ENCODE measurements around the gene SH3GL2.

DNA sequence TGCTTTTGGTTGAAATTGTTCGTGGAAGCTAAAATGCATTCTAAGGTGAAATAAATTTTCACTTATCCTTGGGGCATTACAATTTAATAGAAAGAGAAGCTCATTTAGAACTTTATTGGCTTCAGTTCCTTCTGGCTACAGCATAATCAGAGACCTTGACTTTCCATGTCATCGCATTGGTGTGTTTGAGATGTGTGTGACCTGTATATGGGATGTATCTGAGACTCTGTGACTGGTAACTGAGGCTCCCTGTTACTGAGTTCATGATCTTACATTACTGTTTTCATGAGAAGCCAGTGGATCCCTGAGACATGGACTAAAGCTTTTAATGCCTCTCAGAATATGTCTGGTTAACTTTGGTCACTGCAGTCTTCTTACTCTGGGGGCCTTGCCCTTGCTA is 32.5 kb downstream of the SH3GL2 start:
- TF ChIP-seq, protein P1, sequence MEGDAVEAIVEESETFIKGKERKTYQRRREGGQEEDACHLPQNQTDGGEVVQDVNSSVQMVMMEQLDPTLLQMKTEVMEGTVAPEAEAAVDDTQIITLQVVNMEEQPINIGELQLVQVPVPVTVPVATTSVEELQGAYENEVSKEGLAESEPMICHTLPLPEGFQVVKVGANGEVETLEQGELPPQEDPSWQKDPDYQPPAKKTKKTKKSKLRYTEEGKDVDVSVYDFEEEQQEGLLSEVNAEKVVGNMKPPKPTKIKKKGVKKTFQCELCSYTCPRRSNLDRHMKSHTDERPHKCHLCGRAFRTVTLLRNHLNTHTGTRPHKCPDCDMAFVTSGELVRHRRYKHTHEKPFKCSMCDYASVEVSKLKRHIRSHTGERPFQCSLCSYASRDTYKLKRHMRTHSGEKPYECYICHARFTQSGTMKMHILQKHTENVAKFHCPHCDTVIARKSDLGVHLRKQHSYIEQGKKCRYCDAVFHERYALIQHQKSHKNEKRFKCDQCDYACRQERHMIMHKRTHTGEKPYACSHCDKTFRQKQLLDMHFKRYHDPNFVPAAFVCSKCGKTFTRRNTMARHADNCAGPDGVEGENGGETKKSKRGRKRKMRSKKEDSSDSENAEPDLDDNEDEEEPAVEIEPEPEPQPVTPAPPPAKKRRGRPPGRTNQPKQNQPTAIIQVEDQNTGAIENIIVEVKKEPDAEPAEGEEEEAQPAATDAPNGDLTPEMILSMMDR (IDR thresholded peaks at IDR 0.05; ENCODE audit: low read depth, low read length, missing input control): no peak
- TF ChIP-seq RAD21 (IDR thresholded peaks at IDR 0.05) (no peak), SP1 (IDR thresholded peaks at IDR 0.05) (no peak), JUND (IDR thresholded peaks at IDR 0.05) (no peak), TAF1 (conservative IDR thresholded peaks at IDR 0.05) (no peak), NR2F2 (IDR thresholded peaks at IDR 0.05) (no peak)
- TF ChIP-seq, protein P2, sequence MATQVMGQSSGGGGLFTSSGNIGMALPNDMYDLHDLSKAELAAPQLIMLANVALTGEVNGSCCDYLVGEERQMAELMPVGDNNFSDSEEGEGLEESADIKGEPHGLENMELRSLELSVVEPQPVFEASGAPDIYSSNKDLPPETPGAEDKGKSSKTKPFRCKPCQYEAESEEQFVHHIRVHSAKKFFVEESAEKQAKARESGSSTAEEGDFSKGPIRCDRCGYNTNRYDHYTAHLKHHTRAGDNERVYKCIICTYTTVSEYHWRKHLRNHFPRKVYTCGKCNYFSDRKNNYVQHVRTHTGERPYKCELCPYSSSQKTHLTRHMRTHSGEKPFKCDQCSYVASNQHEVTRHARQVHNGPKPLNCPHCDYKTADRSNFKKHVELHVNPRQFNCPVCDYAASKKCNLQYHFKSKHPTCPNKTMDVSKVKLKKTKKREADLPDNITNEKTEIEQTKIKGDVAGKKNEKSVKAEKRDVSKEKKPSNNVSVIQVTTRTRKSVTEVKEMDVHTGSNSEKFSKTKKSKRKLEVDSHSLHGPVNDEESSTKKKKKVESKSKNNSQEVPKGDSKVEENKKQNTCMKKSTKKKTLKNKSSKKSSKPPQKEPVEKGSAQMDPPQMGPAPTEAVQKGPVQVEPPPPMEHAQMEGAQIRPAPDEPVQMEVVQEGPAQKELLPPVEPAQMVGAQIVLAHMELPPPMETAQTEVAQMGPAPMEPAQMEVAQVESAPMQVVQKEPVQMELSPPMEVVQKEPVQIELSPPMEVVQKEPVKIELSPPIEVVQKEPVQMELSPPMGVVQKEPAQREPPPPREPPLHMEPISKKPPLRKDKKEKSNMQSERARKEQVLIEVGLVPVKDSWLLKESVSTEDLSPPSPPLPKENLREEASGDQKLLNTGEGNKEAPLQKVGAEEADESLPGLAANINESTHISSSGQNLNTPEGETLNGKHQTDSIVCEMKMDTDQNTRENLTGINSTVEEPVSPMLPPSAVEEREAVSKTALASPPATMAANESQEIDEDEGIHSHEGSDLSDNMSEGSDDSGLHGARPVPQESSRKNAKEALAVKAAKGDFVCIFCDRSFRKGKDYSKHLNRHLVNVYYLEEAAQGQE (IDR thresholded peaks at IDR 0.05): no peak
- TF ChIP-seq, protein P3, sequence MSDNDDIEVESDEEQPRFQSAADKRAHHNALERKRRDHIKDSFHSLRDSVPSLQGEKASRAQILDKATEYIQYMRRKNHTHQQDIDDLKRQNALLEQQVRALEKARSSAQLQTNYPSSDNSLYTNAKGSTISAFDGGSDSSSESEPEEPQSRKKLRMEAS (IDR thresholded peaks at IDR 0.05): no peak
- TF ChIP-seq, protein P4, sequence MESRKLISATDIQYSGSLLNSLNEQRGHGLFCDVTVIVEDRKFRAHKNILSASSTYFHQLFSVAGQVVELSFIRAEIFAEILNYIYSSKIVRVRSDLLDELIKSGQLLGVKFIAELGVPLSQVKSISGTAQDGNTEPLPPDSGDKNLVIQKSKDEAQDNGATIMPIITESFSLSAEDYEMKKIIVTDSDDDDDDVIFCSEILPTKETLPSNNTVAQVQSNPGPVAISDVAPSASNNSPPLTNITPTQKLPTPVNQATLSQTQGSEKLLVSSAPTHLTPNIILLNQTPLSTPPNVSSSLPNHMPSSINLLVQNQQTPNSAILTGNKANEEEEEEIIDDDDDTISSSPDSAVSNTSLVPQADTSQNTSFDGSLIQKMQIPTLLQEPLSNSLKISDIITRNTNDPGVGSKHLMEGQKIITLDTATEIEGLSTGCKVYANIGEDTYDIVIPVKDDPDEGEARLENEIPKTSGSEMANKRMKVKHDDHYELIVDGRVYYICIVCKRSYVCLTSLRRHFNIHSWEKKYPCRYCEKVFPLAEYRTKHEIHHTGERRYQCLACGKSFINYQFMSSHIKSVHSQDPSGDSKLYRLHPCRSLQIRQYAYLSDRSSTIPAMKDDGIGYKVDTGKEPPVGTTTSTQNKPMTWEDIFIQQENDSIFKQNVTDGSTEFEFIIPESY (IDR thresholded peaks at IDR 0.05): no peak

Measured in liver (tissue), 3 donors.